GM18502 (cell line): ENCODE results near the gene CDKAL1.

ENCODE experiments used
- ATAC-seq: cut with Tn5 transposase; IDR thresholded peaks from one replicate; pipeline ENCODE4 v1.9.1; 2021; ENCODE audit warnings: mild to moderate bottlenecking; ENCODE audit not compliant: unreplicated experiment, poor library complexity

CDKAL1 gene

DNA sequence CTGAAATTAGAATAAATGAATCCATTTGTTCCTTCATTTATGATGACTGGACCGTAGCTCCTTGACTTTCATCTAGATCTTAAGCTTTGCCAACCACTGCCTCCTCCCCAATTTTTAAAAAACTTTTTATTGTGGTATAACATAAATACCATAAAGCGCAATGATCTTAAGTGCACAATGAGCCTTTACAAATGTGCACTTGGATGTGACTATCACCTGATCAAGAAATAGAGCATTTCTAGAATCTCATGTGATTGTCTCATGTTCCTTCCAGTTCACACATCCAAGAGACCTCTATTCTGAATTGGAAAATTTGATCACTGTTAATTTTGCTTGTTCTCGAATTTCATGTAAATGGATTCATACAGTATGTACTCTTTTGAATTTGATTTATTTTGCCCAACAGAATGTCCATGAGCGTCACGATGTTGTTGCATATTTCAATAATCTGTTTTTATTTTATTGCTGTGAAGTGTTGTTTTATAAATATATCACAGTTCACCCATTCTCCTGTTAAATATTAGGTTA lies 442.2 kb downstream of the CDKAL1 start:
- no peak for ATAC-seq

DNA sequence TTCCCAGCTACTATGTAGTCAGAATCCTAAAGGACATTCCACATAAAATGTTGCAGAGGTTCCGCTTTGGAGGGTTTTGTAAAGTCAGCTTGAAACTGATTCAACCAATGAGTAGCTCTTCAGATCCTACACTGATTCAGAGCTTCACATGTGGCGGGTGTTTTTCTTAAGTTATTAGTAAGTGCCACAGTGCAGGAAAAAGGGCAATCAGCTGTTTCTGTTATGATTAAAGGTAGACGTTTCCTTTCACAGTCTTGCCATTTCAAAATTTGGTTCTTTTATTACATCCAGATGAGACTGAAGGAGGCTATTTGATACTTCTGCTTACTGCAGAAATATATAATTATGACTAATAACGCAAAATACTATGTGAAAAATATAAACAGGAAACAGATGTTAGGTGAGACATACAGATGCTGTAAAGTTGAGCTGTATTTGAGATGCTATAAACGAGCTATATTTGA lies 443.9 kb downstream of the CDKAL1 start:
- ATAC-seq, result peak; percentile 95

DNA sequence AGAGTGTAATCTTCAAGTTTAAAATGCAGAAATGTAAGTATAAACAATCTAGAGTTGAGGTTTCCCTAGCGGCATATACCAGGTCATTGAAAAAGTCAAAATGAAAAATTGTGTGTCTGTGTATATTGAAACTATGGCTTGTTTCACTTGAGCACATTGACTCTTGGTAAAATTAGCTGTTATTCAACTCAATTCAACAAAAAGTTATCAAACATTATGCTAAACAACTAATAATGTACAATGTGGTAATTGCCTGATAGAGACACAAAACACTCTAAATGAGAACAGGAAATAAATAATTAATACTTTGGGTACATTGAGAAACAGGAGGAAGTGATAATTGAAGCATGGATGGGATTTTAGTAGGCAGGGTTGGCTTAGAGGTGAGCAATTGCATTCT lies 444.8 kb downstream of the CDKAL1 start:
- no peak for ATAC-seq

DNA sequence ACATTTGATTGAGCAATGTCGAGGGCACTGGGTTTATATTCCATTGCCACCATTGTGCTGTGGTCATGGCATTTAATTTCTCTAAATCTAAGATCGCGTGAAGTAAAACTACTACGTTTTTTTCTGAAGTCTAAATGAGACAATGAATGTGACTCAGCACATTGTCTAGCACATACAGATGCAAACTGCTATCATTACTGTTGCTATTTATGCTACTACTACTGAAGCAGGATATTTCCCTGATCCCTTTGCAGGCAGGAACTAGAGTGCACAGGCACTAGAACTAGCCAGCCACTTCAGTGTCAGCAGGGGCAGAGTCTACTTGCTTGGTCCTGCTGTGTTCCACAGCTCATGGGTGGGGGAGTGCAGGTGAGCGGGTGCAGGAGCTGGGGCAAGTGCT lies 449.7 kb downstream of the CDKAL1 start:
- no peak for ATAC-seq

DNA sequence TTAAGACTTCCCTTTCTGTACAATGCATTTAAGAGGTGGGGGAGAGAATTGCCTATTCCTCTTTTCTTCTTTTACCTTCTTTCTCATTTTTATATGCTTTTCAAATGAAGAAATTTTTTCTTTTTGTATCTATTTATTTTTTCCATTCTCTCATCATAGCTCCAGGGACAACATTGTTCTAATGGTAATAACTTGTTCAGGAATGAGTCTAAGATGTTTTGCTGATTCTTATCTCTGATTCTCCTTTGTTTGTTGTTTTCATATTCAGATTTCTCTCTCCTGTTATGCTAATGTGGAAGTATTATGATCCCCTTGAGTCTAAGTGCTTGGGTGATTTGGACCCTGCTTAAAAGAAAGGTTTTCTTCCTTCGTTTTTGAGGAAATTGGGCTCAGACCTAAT lies 451.6 kb downstream of the CDKAL1 start:
- ATAC-seq, result no peak

DNA sequence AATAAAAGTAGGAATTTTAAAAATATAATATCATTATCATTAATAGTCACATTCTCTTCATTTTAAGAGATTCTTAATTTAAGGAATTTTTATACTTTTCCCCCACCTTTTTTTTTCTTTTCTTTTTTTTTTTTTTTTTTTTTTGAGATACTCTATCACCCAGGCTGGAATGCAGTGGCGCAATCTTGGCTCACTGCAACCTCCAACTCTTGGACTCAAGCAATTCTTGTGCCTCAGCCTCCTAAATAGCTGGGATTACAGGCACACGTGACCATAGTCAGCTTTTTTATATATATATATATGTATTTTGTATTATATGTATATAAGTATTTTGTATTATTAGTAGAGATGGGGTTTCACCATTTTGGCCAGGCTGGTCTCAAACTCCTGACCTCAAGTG lies 457.7 kb downstream of the CDKAL1 start:
- ATAC-seq, result no peak

DNA sequence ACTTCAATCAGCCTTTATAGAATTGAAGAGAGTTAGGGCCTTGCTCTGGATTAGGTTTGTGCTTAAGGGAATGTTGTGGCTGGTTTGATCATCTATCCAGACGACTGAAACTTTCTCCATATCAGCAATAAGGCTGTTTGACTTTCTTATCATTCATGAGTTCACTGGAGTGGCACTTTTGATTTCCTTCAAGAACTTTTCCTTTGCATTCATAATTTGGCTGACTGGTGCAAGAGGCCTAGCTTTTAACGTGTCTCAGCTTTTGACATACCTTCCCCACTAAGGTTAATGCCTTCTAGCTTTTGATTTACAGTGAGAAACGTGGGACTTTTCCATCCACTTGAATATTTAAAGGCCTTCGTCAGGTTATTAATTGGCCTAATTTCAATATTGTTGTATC lies 461.8 kb downstream of the CDKAL1 start:
- no peak for ATAC-seq

DNA sequence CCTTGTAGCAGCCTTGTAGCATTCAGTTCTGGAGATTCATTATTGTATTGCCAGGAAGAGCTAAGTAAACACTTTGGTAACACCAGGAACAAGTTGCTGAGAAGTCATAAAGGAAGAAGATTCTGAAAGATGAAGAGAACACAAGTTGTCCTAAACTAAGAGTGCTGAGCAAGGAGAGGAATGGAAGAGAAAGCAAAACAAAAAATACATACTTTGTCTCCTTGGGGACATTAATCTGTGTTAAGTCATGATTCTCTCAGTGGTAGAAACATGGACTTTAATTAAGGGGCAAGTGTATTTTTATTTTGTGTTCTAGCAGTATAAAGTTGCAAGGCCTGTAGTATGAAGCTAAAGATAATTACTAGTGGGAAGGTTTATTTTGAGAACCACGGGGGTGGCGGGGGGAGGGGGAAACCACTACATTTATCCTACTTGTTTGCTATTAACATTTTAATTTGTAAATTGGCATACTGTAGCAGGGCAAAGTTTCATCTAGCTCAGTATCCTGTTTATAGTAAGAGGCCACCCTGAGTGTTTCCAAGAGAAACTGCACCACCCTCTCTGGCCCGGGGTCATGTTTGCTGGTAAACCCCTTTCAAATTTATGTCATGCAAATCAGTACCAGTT lies 463.0 kb downstream of the CDKAL1 start:
- ATAC-seq, result peak; percentile 47

DNA sequence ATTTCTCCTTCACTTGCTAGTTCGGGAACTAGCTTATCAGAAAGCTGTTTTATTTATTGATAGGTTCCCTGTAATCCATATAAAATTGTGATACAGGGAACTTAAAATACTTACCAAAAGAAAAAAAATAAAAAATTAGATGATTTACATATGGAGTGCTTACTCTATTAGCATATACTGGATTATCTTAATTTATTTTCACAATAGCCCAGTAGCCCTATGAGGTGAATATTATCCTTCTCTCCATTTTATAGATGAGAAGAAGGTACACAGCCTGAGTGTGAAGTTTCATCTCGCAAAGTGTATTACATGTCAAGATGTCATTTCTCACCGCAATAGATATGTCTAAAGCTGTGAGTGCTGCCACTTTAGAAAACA lies 463.5 kb downstream of the CDKAL1 start:
- no peak for ATAC-seq

DNA sequence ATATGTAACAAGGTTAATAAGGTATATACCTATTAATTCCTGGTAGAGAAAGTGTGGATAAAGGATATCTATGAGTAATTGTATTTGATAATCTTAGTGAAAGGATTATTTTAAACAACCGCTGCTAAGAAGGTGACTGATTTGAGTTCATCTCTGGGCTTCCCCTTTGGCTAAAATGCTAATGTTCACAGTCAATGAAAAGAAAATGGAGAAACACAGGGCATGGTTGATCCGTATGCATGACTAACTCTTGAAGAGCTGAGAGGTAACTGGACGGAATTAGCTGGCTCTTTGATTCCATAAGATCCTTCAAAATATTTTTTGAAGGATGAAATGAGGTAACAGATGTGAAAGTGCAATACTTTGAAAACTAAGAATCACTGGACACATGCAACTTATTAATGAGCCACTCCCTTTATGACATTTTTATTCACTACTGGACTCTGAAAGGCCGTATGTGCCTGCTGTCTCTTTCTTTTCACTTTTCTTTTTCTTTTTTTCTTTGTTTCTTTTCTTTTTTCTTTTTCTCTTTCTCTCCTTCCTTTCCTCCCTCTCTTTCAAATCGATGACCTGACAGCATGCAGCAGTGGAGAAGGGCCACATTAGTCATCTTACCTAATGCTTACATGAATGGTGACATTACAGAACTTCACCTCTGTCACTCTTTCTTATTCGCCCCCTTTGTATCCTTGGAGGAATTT lies 464.6 kb downstream of the CDKAL1 start:
- ATAC-seq, result no peak

DNA sequence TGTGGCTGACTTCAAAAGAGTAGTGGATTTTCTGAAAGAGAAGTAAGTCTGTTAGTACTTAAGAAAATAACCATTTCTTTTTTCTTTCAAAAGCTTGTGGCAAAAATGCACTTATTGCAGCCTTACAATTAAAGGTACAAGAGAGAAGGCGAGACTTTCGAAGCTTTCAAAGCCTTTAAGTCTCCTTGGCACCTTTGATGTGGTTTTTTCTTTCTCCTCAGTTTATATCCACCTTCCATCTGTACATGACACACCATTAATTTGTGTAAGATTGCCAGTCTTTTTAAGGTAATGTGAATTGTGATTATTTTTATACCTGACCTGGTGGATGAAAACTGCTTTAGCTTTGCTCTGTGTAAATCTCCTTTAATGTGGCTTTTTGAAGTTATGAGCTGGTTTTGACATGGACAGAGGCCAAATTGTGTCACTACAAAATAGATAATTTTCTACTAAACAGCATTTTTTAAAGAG lies 466.1 kb downstream of the CDKAL1 start:
- no peak for ATAC-seq

DNA sequence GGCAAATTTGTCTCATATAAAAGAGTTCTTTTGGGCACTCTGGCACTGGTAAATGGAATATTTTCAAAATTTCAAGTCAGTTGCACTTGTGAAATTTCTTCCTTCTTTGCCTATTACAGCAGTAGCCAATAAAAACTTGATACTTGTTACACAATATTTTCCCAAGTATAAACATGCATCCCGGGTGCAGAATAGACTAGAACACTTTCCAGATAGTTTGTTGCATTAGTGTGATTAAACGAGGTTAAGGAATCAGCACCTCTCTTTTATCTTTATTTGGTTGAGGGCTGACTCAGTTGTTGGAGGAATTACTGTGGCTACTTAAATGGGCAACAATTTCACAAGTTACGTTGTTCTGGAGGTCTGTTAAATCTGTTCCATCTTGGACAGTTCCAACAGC lies 467.5 kb downstream of the CDKAL1 start:
- no peak for ATAC-seq

DNA sequence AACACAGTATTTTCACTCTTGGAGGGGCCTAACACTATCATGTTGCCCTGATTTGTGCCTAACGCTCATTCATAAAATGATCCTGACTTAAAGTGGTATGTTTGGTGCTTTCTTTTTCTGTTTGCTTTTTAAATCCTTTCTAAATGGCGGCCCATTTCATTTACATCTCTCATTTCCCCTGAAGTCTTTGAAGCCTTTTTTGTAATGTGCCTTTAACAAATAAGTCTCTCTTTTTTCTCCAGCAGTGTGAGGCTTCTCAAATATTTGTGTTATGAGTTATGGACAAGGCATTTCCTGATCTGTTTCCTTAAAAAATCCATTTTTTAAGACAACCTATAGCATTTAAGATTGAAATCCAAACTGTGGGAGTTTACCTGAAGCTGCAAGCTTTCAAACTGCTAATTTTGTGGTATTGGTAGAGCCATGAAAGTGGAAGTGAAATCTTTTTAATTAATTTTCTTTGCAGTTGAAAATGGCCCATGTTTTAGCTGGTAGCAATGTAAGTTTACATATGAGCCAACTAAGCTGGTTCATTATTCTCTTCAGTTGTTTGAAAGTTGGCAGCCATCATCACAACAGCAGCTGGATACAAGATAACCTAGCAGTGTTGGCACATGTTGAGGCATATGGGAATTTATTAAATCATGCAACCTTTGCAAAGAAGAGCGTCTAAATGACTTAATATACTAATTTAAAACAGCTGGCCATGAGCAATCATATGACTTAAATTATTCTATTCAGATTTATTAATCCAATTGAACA lies 469.7 kb downstream of the CDKAL1 start:
- peak; percentile 82 for ATAC-seq

DNA sequence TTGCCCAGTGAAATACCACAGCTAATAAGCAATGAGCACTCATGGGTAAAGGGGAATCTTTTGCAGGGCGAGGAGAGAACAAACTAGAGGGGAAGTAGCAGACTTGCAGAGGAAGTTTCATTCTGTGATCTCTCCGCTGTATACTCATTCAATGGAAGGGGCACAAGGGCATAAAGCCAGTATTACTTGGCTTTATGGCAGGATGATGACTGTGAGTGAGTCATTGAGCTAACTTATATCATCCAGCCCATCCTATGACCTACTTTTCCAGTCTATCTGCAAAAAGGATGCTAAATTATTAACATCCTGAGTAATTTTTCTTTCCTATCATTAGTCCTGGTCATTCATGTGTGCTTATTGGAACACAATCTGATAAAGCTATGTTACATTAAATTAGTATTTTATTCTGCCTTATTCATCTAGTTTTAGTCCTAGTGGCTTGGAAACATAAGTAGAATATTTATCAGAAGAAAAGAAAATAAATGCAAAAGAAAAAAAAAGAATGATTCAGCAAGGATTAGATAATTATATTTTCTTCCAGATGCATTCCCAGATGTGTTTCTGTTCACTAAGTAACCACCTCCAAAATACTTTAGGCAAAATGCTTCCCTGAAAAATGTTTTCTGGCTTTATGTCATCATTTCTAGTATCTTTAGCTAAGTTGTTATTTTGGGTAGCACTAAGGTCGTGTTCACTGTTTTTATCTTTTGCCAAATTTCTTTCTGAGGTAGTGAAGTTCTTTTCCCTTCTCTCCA lies 471.7 kb downstream of the CDKAL1 start:
- ATAC-seq, result peak; percentile 57

DNA sequence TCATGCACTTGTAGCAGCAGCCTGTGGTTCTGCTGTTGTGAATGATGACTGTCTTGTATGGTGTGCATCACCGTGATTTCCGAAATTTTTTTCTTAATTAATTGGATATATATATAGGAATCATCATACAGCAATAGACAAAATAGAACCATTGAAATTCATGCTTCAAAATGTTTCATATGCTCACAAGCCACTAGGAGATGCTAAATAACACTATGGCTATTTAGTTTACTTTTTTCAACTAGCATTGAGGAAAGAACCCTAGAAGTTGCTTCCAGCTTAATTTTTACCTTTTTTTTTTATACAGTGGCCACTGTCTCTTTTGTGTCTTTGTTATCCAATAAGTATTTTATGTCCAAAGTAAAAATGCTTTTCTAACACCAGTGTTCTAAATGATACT lies 485.4 kb downstream of the CDKAL1 start:
- ATAC-seq, result no peak

DNA sequence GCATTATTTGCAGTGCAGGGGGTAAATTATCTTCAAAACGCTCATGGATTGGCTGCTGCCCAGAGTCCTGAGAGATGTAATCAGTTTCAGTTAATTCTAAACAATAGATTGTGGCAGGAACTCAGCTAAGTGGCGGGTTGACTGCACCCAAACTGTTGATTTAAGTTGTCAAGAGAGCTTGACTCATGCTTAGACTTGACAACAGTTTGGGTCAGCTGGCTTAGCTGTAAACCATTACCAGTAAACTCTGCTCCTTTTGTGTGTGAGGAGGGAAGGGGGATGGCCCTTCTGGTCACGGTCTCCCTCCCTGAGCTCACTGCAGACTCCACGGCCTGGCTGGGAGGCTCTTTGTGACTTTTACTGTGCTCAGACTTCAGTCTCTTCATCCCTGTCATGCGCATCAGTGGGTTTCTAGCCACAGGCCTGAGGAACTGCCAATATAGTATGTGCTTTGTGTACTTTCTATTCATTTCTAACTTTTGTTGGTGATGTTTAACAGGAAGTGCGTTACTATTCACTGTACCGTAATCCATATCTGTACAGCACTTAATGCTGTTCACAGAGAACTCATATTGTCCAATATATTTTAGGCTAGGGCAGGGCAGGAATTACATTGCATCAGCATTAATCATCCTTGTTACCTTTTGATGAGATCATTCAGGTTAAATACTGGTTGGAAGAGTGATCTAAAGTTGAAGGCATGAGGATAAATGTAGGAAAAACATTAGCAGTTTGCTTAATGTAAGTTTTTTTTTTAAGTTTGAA lies 488.3 kb downstream of the CDKAL1 start:
- ATAC-seq, result peak; percentile 97

DNA sequence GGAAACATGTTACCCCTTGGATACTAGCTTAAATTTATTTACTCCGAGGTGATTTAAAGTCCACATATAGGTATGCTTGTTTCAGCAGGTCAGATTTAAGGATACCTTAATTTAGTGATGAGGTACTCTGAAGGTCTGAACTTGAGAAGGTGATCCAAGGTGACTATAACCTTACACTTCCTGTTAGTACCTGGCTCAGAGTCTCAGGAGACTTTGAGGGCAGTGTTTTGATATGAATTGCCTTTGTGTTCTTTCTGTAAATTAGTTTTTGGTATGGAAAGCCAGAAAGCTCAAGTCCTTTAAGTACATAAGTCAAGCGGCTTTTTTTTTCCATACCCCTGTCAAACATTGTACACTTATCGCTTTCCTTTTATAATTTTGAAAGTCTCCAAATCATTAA lies 489.0 kb downstream of the CDKAL1 start:
- no peak for ATAC-seq

DNA sequence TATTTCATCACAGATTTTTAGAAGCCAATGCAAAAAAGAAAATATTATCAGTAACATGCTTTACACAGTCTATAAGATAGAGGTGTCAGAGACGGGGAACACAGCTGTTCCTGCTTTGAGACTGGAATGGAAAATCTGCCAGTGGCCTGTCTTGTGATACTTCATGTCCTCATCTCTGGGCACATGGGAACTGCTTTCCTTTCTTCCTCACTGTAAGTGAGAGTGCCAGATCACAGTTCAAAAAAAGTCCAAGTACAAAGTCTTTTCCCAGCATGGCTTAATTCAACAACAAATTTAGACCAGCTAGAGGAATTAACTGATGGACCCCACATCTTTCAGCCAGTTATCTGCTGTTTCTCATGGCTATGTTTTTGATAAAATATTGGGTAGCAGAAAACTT lies 490.4 kb downstream of the CDKAL1 start:
- no peak for ATAC-seq

DNA sequence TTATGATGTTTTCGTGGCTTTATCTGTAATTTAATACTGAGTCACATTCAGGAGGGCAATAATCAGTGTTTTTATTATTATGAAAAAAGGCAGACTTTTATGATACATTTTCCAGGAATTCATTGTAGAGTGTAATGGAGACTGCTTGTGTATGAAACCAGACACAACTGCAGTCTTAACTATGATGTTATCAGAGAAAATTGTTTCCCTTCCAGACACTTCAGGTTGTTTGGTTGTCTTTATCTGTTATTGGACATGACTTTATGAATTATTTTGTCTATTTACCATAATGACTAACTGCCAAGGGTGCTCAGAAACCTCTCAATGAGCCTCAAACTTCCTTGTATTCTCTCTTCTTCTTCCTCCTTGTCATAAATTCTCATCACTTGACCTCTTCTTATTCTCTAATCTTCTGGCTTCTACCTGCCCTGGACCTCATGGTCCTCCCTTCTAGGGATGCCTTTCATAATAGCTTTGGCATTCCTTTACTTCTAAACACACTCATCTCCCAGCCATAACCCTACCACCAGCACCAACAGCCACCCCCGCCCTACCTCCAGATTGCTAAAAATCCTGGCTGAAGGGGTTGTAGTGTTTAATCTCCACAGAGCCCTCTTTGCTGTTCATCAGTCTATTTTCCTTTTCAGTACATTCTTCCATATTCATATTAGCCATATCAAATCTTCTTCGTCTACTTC lies 492.5 kb downstream of the CDKAL1 start:
- ATAC-seq, result no peak
